H1 (cell line): ENCODE results near the gene HILPDA. TPM values are rescaled to one million over a fixed set of nuclear protein-coding genes. Genes with fewer than 3 reads are reported as not detected.

Experiments used
- CTCF ChIA-PET: fragments of 300-600 bp; sonication (Branson Sonifier 250); formaldehyde crosslinking; loops from one replicate; lab custom pipeline; 2021; ENCODE audit not compliant: partially characterized antibody; lab: Charles Lee
- POLR2A ChIA-PET: fragments of 300-600 bp; sonication (Branson Sonifier 250); formaldehyde crosslinking; loops from one replicate; lab custom pipeline; 2021; ENCODE audit warnings: inconsistent platforms; ENCODE audit not compliant: partially characterized antibody; lab: Charles Lee
- DNase-seq, 2 experiments: peaks; one replicate each; pipeline versions ENCODE4 v3.0.0 to v3.0.0-alpha.2; 2010 to 2022; ENCODE audit warnings: low spot score in 2 of 2, low read depth in 1 of 2, mixed read lengths in 1 of 2
- FAIRE-seq: peaks from 2 replicates; lab custom pipeline; 2011; peaks lifted over from hg19 to GRCh38; lab: Jason Lieb, UNC
- H2AFZ ChIP-seq: 2 replicates; pipeline ENCODE4 v1.8.1; 2012; ENCODE audit warnings: low read length, inconsistent platforms
- H2AK5ac ChIP-seq: 2 replicates; pipeline ENCODE4 v1.6.1; 2013; ENCODE audit warnings: low read depth, low read length
- H2BK120ac ChIP-seq: replicated peaks from 2 replicates; pipeline ENCODE3; 2013; ENCODE audit warnings: low read depth, low read length, inconsistent platforms
- H2BK12ac ChIP-seq: 2 replicates; pipeline ENCODE4 v1.6.1; 2013; ENCODE audit warnings: low read depth, low read length
- H2BK15ac ChIP-seq: 2 replicates; pipeline ENCODE4 v1.6.1; 2013; ENCODE audit warnings: low read length
- H2BK20ac ChIP-seq: 2 replicates; pipeline ENCODE4 v1.6.1; 2013; ENCODE audit warnings: low read length
- H2BK5ac ChIP-seq: 2 replicates; pipeline ENCODE4 v1.6.1; 2013; ENCODE audit warnings: low read depth, low read length
- H3K14ac ChIP-seq: 2 replicates; pipeline ENCODE4 v1.6.1; 2013; ENCODE audit warnings: inconsistent platforms; ENCODE audit not compliant: insufficient read length
- H3K18ac ChIP-seq: 2 replicates; pipeline ENCODE4 v1.6.1; 2013; ENCODE audit warnings: low read length; ENCODE audit errors: extremely low read depth
- H3K23ac ChIP-seq: 2 replicates; pipeline ENCODE4 v1.6.1; 2013; ENCODE audit warnings: inconsistent platforms; ENCODE audit not compliant: insufficient read length
- H3K23me2 ChIP-seq: 2 replicates; pipeline ENCODE4 v1.6.1; 2013; ENCODE audit warnings: low read depth, low read length
- H3K27ac ChIP-seq: 2 replicates; pipeline ENCODE4 v1.6.1; 2011; ENCODE audit warnings: low read depth, low read length, inconsistent platforms
- H3K27me3 ChIP-seq, 4 experiments: replicated peaks in 1 of 4; 1 replicate in 1 of 4; 2 replicates in 3 of 4; pipeline versions ENCODE4 v1.6.1 to v1.8.1; 2011 to 2013; ENCODE audit warnings: low read length in 3 of 4, mild to moderate bottlenecking in 3 of 4, inconsistent platforms in 2 of 4, mixed read lengths in 2 of 4, moderate library complexity in 1 of 4; ENCODE audit not compliant: control insufficient read depth in 3 of 4, insufficient read depth in 3 of 4; ENCODE audit errors: extremely low read depth in 1 of 4
- H3K36me3 ChIP-seq, 4 experiments: 2 replicates each; pipeline versions ENCODE4 v1.6.1 to v1.8.1; 2011 to 2013; ENCODE audit warnings: mild to moderate bottlenecking in 4 of 4, low read length in 3 of 4, moderate library complexity in 2 of 4, control low read depth in 1 of 4, inconsistent platforms in 1 of 4; ENCODE audit not compliant: insufficient read depth in 4 of 4, control insufficient read depth in 2 of 4
- H3K4ac ChIP-seq: replicated peaks from 2 replicates; pipeline ENCODE3; 2013; ENCODE audit warnings: low read length, low read depth, mixed read lengths, inconsistent platforms; ENCODE audit not compliant: insufficient read length
- H3K4me1 ChIP-seq, 4 experiments: replicated peaks in 1 of 4; 1 replicate in 1 of 4; 2 replicates in 3 of 4; pipeline versions ENCODE4 v1.6.1 to v1.8.1; 2011 to 2013; ENCODE audit warnings: low read length in 3 of 4, inconsistent platforms in 2 of 4, mixed read lengths in 1 of 4; ENCODE audit not compliant: insufficient read depth in 4 of 4, control insufficient read depth in 3 of 4
- H3K4me2 ChIP-seq, 2 experiments: 2 replicates each; pipeline versions ENCODE4 v1.6.1 to v1.8.1; 2011 to 2013; ENCODE audit warnings: low read depth in 2 of 2, low read length in 2 of 2, control low read depth in 1 of 2, inconsistent platforms in 1 of 2, mild to moderate bottlenecking in 1 of 2; ENCODE audit not compliant: insufficient read depth in 1 of 2
- H3K4me3 ChIP-seq, 4 experiments: fragments of 200-600, 300-600 bp in 1 of 4; sonication (generic), shearing (Covaris generic), sonication (Bioruptor Twin) in 1 of 4; 2 replicates each; pipeline versions ENCODE4 v1.5.1 to v1.8.1; 2011 to 2016; ENCODE audit warnings: low read length in 4 of 4, low read depth in 3 of 4, control low read depth in 2 of 4, inconsistent platforms in 2 of 4, mild to moderate bottlenecking in 2 of 4, mixed read lengths in 1 of 4, moderate library complexity in 1 of 4; ENCODE audit not compliant: insufficient read depth in 2 of 4; ENCODE audit errors: extremely low read depth in 1 of 4
- H3K56ac ChIP-seq: replicated peaks from 2 replicates; pipeline ENCODE3; 2013; ENCODE audit warnings: low read depth, mild to moderate bottlenecking, mixed read lengths, low read length, inconsistent platforms; ENCODE audit not compliant: insufficient read length
- H3K79me1 ChIP-seq: 2 replicates; pipeline ENCODE4 v1.6.1; 2013; ENCODE audit warnings: low read depth, low read length, control low read depth
- H3K79me2 ChIP-seq, 2 experiments: 2 replicates each; pipeline versions ENCODE4 v1.6.1 to v1.8.1; 2012 to 2013; ENCODE audit warnings: low read length in 2 of 2, mild to moderate bottlenecking in 2 of 2, inconsistent platforms in 1 of 2; ENCODE audit not compliant: insufficient read depth in 2 of 2, control insufficient read depth in 1 of 2
- H3K9ac ChIP-seq, 4 experiments: replicated peaks in 1 of 4; 1 replicate in 1 of 4; 2 replicates in 3 of 4; pipeline versions ENCODE4 v1.6.1 to v1.8.1; 2011 to 2013; ENCODE audit warnings: low read depth in 3 of 4, low read length in 3 of 4, control low read depth in 2 of 4, mild to moderate bottlenecking in 2 of 4, moderate library complexity in 2 of 4, inconsistent platforms in 1 of 4; ENCODE audit errors: extremely low read depth in 1 of 4
- H3K9me3 ChIP-seq, 2 experiments: 2 replicates each; pipeline versions ENCODE4 v1.6.1 to v1.8.1; 2012 to 2013; ENCODE audit warnings: mild to moderate bottlenecking in 2 of 2, moderate library complexity in 2 of 2, control low read depth in 1 of 2, inconsistent platforms in 1 of 2, low read depth in 1 of 2, low read length in 1 of 2, mixed read lengths in 1 of 2; ENCODE audit not compliant: insufficient read depth in 2 of 2
- H4K20me1 ChIP-seq, 2 experiments: replicated peaks in 1 of 2; 2 replicates each; pipeline versions ENCODE3 to v1.8.1; 2011 to 2013; ENCODE audit warnings: inconsistent platforms in 2 of 2, low read length in 2 of 2, mild to moderate bottlenecking in 1 of 2; ENCODE audit not compliant: insufficient read depth in 2 of 2, control insufficient read depth in 1 of 2
- H4K5ac ChIP-seq: 2 replicates; pipeline ENCODE4 v1.6.1; 2013; ENCODE audit warnings: low read length, low read depth, mixed read lengths, inconsistent platforms; ENCODE audit not compliant: insufficient read length
- H4K8ac ChIP-seq: 2 replicates; pipeline ENCODE4 v1.8.0; 2013; ENCODE audit warnings: mild to moderate bottlenecking, moderate library complexity, low read length, inconsistent platforms; ENCODE audit not compliant: insufficient read depth; ENCODE audit errors: extremely low read depth
- H4K91ac ChIP-seq: replicated peaks from 2 replicates; pipeline ENCODE3; 2013; ENCODE audit warnings: low read length, mixed read lengths, inconsistent platforms; ENCODE audit not compliant: insufficient read length
- BCL11A ChIP-seq, 2 experiments: IDR thresholded peaks; one replicate each; pipeline ENCODE4 v1.6.1; 2011; ENCODE audit warnings: low read depth in 2 of 2, low read length in 2 of 2, mild to moderate bottlenecking in 2 of 2
- CBX5 ChIP-seq: fragments of 300-800, 300-1000 bp; sonication (generic); IDR thresholded peaks from 2 replicates; pipeline ENCODE4 v1.7.1; 2016; ENCODE audit warnings: antibody characterized with exemption, low read length, low read depth
- GABPA ChIP-seq: IDR thresholded peaks from 2 replicates; pipeline ENCODE4 v1.6.1; 2011; ENCODE audit warnings: mild to moderate bottlenecking, low read length, moderate library complexity, borderline replicate concordance; ENCODE audit not compliant: insufficient read depth
- PHF8 ChIP-seq: fragments of 200-600 bp; sonication (generic); conservative IDR thresholded peaks from 2 replicates; pipeline ENCODE4 v1.7.1; 2012; ENCODE audit warnings: low read depth, mild to moderate bottlenecking, inconsistent platforms, low read length, moderate library complexity
- POU5F1 ChIP-seq: IDR thresholded peaks from 2 replicates; pipeline ENCODE4 v1.6.1; 2011; ENCODE audit warnings: low read depth, mild to moderate bottlenecking, low read length, moderate library complexity
- RXRA ChIP-seq: IDR thresholded peaks from 2 replicates; pipeline ENCODE4 v1.6.1; 2011; ENCODE audit warnings: low read depth, mild to moderate bottlenecking, low read length, moderate library complexity; ENCODE audit not compliant: insufficient read depth
- SIN3A ChIP-seq, 2 experiments: IDR thresholded peaks in 1 of 2; conservative IDR thresholded peaks in 1 of 2; 2 replicates each; pipeline ENCODE4 v1.6.1; 2011 to 2012; ENCODE audit warnings: low read length in 2 of 2, improper control_type of control experiment in 1 of 2, low read depth in 1 of 2, mild to moderate bottlenecking in 1 of 2
- SP4 ChIP-seq: IDR thresholded peaks from 2 replicates; pipeline ENCODE4 v1.6.1; 2012; ENCODE audit warnings: low read length, inconsistent platforms
- SUZ12 ChIP-seq: fragments of 200-600 bp; sonication (generic); IDR thresholded peaks from 2 replicates; pipeline ENCODE4 v1.6.1; 2012; ENCODE audit warnings: mild to moderate bottlenecking, inconsistent platforms, low read length, moderate library complexity, mixed read lengths
- TBP ChIP-seq: IDR thresholded peaks from 2 replicates; pipeline ENCODE4 v1.6.1; 2011; ENCODE audit warnings: low read depth, low read length, improper control_type of control experiment
- WGBS, 2 experiments: shearing (Covaris generic) in 1 of 2; methylation state at CpG; one replicate each; pipeline versions ENCODE4 v1.1.6 to v1.1.7; 2013 to 2015; ENCODE audit warnings: low lambda C conversion rate in 2 of 2, mixed read lengths in 2 of 2, inconsistent platforms in 1 of 2, low coverage in 1 of 2, missing lambda C conversion rate in 1 of 2; ENCODE audit not compliant: insufficient replicate concordance in 2 of 2, insufficient coverage in 1 of 2, insufficient read length in 1 of 2; ENCODE audit errors: extremely low coverage in 1 of 2, missing lambda C conversion rate in 1 of 2; 5-methylcytosine and 5-hydroxymethylcytosine counted together
- polyA plus RNA-seq, 7 experiments: library from polyadenylated mRNA; depleted of rRNA in 3 of 7; stranded (reverse) in 5 of 7; unstranded in 2 of 7; fragments of >200 nt in 5 of 7; fragments of 200-250 nt in 2 of 7; gene quantifications; 1 replicate in 5 of 7; 2 replicates in 1 of 7; 4 replicates in 1 of 7; pipeline versions ENCODE4 v1.2.1 to v1.2.3, GENCODE V29; 2011 to 2013; ENCODE audit warnings: missing spikeins in 2 of 7, mixed read lengths in 2 of 7
- total RNA-seq: library from RNA; stranded (reverse); fragmentation: NEBNext Ultra II Directional; extraction: Animal tissue kit (Norgen Biotek cat#: 25700); gene quantifications from 2 replicates; pipeline ENCODE4 v1.2.1, GENCODE V29; 2021
- TF ChIP-seq, protein P1 (sequence below): IDR thresholded peaks from 2 replicates; pipeline ENCODE4 v1.6.1; 2012; ENCODE audit warnings: inconsistent platforms

The HILPDA gene
- total and polyA plus RNA-seq, 2 of the 8 experiments (the other 6 are each of a cell fraction or from before 2014, with no cell fraction given), result 35.6 to 80.0 TPM

DNA sequence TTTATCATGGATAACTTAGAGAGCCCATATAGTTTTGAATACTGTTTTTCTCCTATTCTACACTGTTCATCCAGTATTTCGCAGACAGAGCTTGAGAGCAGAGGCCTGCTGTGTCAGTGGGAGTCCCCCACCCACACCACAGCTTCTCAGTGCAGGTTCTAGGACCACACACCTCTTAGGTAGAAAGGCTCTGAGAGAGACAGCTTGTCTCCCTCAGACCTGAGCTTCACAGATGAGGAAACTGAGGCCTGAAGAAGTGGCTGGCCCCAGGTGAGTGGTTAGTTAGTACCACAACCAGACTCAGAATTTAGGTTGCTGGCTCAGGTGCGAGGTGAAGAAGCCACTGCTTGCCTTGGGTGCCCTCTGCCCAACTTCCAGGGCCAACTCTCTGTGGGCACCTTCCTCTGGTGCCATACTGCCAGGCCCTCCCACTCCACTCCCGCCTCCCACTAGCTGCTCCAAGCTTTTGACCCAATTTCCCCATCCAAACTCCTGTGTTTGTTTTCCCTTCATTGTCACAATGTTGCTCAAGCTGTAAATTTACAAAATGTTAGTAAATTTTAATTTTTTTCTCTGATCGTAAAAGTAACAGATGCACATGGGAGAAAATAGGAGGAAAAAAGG is 7.6 kb upstream of the HILPDA start:
- Histone ChIP-seq H2BK12ac (0 out of 2 replicates have a peak overlapping the region, but pooled peaks have one; percentile 3), H3K56ac (no peak overlapping the region), H3K4ac (no peak overlapping the region), H3K14ac (no peak overlapping the region), H4K5ac (no peak overlapping the region), H2BK15ac (no peak overlapping the region), H2AFZ (no peak overlapping the region), H2AK5ac (no peak overlapping the region), H3K4me1 (no peaks in the 10 kb centered on the region), H3K27ac (no peak overlapping the region), H3K4me2 (no peak overlapping the region), H3K23me2 (no peaks in the 10 kb centered on the region; the same call in 1 of the 2 replicates), H3K9ac (no peak overlapping the region), H3K4me3 (no peak overlapping the region), H3K23ac (no peak overlapping the region), H4K8ac (no peak overlapping the region), H4K20me1 (no peaks in the 10 kb centered on the region), H2BK120ac (no peak overlapping the region), H3K18ac (no peak overlapping the region), H3K36me3 (no peaks in the 10 kb centered on the region), H3K27me3 (no peaks in the 10 kb centered on the region), H3K79me2 (no peaks in the 10 kb centered on the region), H3K9me3 (no peaks in the 10 kb centered on the region), H2BK20ac (no peak overlapping the region), H4K91ac (no peak overlapping the region), H3K79me1 (no peaks in the 10 kb centered on the region), H2BK5ac (no peak overlapping the region)
- WGBS, 2 experiments, result 60% methylated on average over 4 of the region's 4 CpGs; no CpG with 5 or more reads in 1 of the 2 experiments
- DNase-seq, result no peak
- ChIA-PET CTCF (interaction anchor here (1.4 to 14.1 kb wide), 5 partner anchors 13 to 50 kb away, joined by 4 to 258 read pairs (median 8); no protein-coding TSS in a partner anchor), POLR2A (interaction anchor here (0.6 to 0.9 kb wide), 2 partner anchors 43 to 45 kb away, joined by 3 read pairs; no protein-coding TSS in a partner anchor)
- FAIRE-seq, result no peak
- TF ChIP-seq SUZ12 (no peak), TBP (no peak), CBX5 (no peak), SP4 (no peak), GABPA (no peak), PHF8 (no peak), SIN3A (conservative IDR thresholded peaks at IDR 0.05 in 1 of 2, IDR thresholded peaks at IDR 0.05 in 1 of 2; ENCODE audit: low read depth in 1 of 2, low read length in 2 of 2) (no peak), POU5F1 (no peak), BCL11A (IDR thresholded peaks at IDR 0.05; ENCODE audit: low read depth in 2 of 2, low read length in 2 of 2) (no peak), RXRA (no peak)
- TF ChIP-seq, protein P1, sequence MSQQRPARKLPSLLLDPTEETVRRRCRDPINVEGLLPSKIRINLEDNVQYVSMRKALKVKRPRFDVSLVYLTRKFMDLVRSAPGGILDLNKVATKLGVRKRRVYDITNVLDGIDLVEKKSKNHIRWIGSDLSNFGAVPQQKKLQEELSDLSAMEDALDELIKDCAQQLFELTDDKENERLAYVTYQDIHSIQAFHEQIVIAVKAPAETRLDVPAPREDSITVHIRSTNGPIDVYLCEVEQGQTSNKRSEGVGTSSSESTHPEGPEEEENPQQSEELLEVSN, result no peak
